WI38 (cell line): ENCODE data around the gene CEP43.

ENCODE experiments used
- H3K4me3 ChIP-seq: 2 replicates; pipeline ENCODE4 v1.5.1; 2011; ENCODE audit warnings: low read depth, mild to moderate bottlenecking, control low read depth, low read length
- TF ChIP-seq, protein P1 (sequence below): IDR thresholded peaks from 2 replicates; pipeline ENCODE4 v1.5.1; 2012; ENCODE audit warnings: low read depth, mild to moderate bottlenecking, control low read depth, low read length

The CEP43 gene

DNA sequence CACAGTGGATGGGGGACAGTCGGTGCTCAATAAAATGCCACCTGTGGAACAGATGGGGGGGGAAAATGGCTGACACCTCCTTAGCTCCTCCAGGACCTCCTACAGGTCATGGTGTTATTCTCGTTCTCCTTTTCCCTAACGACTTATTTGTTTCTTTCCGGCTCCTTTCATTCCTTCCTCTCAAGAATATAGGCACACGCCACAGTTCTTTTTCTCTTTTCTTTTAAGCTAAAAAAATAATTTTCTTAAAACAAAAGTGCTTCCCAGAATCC lies 41.5 kb upstream of the CEP43 start:
- no peak overlapping the region for H3K4me3 ChIP-seq
- TF ChIP-seq, protein P1, sequence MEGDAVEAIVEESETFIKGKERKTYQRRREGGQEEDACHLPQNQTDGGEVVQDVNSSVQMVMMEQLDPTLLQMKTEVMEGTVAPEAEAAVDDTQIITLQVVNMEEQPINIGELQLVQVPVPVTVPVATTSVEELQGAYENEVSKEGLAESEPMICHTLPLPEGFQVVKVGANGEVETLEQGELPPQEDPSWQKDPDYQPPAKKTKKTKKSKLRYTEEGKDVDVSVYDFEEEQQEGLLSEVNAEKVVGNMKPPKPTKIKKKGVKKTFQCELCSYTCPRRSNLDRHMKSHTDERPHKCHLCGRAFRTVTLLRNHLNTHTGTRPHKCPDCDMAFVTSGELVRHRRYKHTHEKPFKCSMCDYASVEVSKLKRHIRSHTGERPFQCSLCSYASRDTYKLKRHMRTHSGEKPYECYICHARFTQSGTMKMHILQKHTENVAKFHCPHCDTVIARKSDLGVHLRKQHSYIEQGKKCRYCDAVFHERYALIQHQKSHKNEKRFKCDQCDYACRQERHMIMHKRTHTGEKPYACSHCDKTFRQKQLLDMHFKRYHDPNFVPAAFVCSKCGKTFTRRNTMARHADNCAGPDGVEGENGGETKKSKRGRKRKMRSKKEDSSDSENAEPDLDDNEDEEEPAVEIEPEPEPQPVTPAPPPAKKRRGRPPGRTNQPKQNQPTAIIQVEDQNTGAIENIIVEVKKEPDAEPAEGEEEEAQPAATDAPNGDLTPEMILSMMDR = no peak

DNA sequence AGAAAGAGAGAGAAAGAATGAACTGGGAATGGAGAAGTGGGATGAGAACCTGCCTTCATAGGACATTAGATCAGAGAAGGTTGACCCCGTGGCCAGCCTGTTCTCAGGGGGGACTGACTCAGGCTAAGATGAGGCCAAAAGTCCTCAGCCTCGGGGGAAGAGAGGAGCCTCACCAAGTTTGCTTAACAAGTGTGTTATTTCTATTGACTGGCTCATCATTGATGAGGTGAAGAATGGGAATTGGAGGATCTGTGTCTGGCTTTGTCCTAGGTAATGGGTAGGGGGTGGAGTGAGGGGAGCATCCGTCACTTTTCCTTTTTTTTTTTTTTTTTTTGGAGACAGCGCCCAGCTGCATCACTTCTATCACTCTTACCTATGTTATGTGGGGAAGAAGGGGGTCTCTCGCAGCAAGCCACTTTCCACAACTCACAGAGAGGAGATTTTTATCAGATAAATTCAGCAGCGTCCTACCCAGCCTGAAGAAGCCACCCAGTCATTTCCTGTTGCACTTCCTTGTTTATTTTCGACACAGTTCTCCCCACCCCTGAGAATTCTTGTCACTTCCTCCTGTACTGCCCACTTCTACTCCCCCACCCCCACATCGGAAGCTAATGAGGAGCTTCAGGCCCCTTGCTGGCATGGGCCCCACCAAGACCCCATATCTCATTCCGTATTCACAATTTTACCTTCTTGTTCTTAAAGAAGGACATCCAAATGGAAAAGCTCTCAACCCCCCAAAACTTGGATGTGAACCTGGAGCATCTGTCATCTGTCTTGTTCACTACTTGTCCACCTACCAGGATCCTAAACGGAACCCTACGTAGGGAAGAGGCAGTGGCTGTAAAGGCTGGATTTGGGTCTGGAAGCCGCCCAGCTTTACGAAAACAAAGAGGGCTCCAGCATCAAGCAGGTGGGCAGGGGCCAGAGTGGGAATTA lies 40.0 kb upstream of the CEP43 start:
- no peak overlapping the region for H3K4me3 ChIP-seq
- TF ChIP-seq, protein P1 = no peak

DNA sequence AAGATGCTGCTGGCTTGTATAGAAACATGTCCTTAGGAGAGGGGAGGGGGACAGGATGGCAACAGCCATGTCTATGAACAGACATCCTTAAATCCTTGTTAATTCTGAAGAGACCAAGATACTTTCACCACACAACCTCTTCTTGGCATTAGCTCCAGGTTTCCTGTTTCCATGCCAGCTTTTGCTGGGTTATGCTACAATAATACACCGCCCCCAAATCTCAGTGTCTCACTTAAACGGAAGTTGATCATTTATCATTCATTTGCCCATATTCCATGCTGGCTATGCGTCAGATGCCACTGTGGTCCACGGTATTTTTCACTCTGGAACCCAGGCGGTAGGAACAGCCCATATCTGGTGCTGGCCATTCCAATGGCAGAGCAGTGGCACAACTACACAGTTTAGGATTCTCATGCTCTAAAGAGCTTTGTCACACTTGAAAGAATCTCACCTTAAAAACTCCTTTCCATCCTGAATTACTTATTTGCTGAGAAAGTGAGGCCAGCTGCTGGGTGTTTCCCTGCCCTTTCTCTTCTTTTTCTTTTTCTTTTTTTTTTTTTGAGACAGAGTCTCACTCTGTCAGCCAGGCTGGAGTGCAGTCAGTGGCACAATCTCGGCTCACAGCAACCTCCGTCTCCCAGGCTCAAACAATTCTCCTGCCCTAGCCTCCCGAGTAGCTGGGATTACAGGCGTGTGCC lies 39.1 kb upstream of the CEP43 start:
- TF ChIP-seq, protein P1 = no peak
- H3K4me3 ChIP-seq = no peak overlapping the region

DNA sequence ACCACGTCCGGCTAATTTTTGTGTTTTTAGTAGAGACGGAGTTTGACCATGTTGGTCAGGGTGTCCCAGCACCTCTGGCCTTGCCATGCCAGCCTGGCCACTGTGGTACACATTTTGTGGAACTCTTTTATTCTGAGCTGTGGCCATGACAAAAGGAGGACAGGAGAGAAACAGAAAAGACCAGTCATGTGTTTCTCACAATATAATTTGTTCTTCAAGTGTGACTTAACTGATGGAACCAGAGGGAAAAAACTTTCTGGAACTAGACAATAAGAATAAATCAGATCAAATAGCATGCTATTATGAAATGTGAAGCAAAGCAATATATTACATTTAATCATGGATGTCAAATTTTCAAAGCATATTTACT lies 38.6 kb upstream of the CEP43 start:
- H3K4me3 ChIP-seq = no peak overlapping the region
- TF ChIP-seq, protein P1 = no peak

DNA sequence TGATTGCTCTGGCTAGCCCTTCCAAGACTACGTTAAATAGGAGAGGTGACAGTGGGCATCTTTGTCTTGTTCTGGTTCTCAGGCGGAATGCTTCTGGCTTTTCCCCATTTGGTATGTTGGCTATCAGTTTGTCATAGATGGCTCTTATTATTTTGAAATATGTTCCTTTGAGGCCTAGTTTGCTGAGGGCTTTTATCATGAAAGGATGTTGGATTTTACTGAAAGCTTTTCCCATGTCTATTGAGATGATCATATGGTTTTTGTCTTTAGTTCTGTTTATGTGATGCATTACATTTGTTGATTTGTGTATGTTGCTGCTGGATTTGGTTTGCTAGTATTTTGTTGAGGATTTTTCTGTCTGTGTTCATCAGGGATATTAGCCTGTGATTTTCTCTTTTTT lies 32.9 kb upstream of the CEP43 start:
- no peak overlapping the region for H3K4me3 ChIP-seq
- TF ChIP-seq, protein P1 = no peak

DNA sequence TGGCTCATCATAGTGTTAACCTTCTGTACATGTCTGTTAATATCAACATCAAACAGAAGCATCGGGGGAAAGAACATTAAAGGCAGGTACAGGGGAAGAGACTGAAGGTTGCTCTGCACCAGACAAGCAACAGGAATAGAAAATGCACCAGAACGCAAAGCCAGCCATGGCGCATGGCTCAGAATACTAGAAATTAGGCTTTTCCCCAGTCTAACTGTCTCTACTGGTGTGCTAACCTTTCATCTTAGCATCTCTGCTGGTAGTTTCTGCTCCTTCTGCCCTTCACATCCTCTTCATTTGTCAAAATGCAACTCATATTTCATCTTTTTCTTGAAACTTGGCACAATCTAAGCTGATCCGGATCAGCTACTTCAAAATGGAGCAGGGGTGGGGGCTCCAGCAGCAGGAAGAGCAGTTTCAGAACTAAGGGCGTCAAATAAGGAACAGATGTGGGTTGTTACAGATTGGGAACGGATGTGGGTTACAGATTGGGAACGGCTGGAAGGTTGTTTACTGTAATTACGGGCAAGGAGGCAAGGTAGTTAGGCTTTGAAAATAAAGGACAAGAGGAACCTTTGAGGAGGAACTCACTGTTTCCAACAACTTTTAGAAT lies 29.7 kb upstream of the CEP43 start:
- H3K4me3 ChIP-seq = no peak overlapping the region
- TF ChIP-seq, protein P1 = no peak

DNA sequence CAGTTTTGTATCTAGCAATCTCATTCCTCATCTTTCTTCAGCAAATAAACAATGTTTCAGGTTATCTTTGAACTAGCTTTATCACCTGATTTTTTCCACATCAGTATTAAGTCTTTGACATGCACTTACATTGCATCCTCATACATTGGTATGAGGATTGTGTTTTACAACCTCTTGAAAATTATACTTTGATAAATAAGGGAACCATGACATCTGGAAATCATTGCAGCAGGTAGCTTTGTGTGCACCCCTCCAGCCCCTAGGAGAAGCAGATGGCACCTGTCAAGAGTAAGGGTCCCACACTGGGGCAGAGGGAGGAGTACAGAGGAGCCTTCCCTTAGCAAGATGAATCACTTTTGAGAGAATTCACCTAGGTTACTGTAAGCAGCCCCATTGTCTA lies 29.1 kb upstream of the CEP43 start:
- TF ChIP-seq, protein P1 = no peak

More for the DNA sequence above, 29.1 kb upstream of the CEP43 start:
- no peak overlapping the region for H3K4me3 ChIP-seq
